Endothelial cell of umbilical vein (primary cell): ENCODE measurements around the gene PDS5B. TPM values are rescaled to one million over a fixed set of nuclear protein-coding genes. Genes with fewer than 3 reads are reported as not detected.

Experiments used
- BruUV-seq: library from RNA; stranded (reverse); fragments of 400-500 nt; replicated peaks from 2 replicates; lab custom pipeline; 2021; lab: Mats Ljungman, UMichigan
- CTCF ChIA-PET: fragments of 300-600, 350-600 bp; sonication (Branson Sonifier 250); formaldehyde crosslinking; loops from one replicate; lab custom pipeline; 2021; ENCODE audit warnings: antibody characterized with exemption, inconsistent platforms; lab: Charles Lee
- POLR2A ChIA-PET: fragments of 300-600, 350-600 bp; sonication (Branson Sonifier 250); formaldehyde crosslinking; loops from one replicate; lab custom pipeline; 2021; ENCODE audit warnings: antibody characterized with exemption, inconsistent platforms; lab: Charles Lee
- DNase-seq: peaks from one replicate; pipeline ENCODE4 v3.0.0-alpha.2; 2011; ENCODE audit warnings: low read depth, low spot score
- FAIRE-seq: peaks from 2 replicates; lab custom pipeline; 2011; peaks lifted over from hg19 to GRCh38; lab: Jason Lieb, UNC
- H2AFZ ChIP-seq: 2 replicates; pipeline ENCODE4 v1.6.0; 2012; ENCODE audit warnings: low read depth, low read length, control low read depth, inconsistent platforms
- H3K27ac ChIP-seq: 2 replicates; pipeline ENCODE4 v1.5.1; 2011; ENCODE audit warnings: low read depth, mild to moderate bottlenecking, control low read depth, low read length, moderate library complexity; ENCODE audit not compliant: insufficient read depth
- H3K27me3 ChIP-seq, 2 experiments: 2 replicates each; pipeline versions ENCODE4 v1.6.0 to v1.6.1; 2011; ENCODE audit warnings: low read length in 2 of 2, mixed read lengths in 1 of 2; ENCODE audit not compliant: control insufficient read depth in 2 of 2, insufficient read depth in 2 of 2
- H3K36me3 ChIP-seq, 2 experiments: 2 replicates in 1 of 2; 3 replicates in 1 of 2; pipeline ENCODE4 v1.5.1; 2011; ENCODE audit warnings: low read length in 2 of 2, mild to moderate bottlenecking in 1 of 2, moderate library complexity in 1 of 2; ENCODE audit not compliant: control insufficient read depth in 2 of 2, insufficient read depth in 2 of 2; ENCODE audit errors: extremely low read depth in 1 of 2
- H3K4me1 ChIP-seq: 3 replicates; pipeline ENCODE4 v1.5.1; 2011; ENCODE audit warnings: mild to moderate bottlenecking, low read length; ENCODE audit not compliant: control insufficient read depth, insufficient read depth; ENCODE audit errors: extremely low read depth
- H3K4me2 ChIP-seq: 2 replicates; pipeline ENCODE4 v1.6.1; 2011; ENCODE audit warnings: low read length, control low read depth, mixed read lengths; ENCODE audit not compliant: insufficient read depth
- H3K4me3 ChIP-seq, 3 experiments: fragments of 200-600 bp in 1 of 3; sonication (generic), shearing (Covaris generic) in 1 of 3; replicated peaks in 1 of 3; 2 replicates each; pipeline ENCODE4 v1.5.1; 2011 to 2016; ENCODE audit warnings: control low read depth in 3 of 3, low read length in 3 of 3, mild to moderate bottlenecking in 2 of 3, inconsistent platforms in 1 of 3, low read depth in 1 of 3, moderate library complexity in 1 of 3; ENCODE audit not compliant: insufficient read depth in 1 of 3
- H3K79me2 ChIP-seq: 2 replicates; pipeline ENCODE4 v1.6.0; 2012; ENCODE audit warnings: low read length, inconsistent platforms; ENCODE audit not compliant: control insufficient read depth, insufficient read depth
- H3K9ac ChIP-seq: replicated peaks from 2 replicates; pipeline ENCODE3; 2011; ENCODE audit warnings: low read length, control low read depth; ENCODE audit not compliant: insufficient read depth; ENCODE audit errors: extremely low read depth
- H3K9me1 ChIP-seq: replicated peaks from 3 replicates; pipeline ENCODE4 v1.6.0; 2011; ENCODE audit warnings: mild to moderate bottlenecking, low read length; ENCODE audit not compliant: control insufficient read depth, insufficient read depth; ENCODE audit errors: extremely low read depth
- H3K9me3 ChIP-seq: replicated peaks from 2 replicates; pipeline ENCODE4 v1.5.1; 2012; ENCODE audit warnings: low read length, inconsistent platforms; ENCODE audit not compliant: control insufficient read depth, insufficient read depth
- H4K20me1 ChIP-seq: replicated peaks from 2 replicates; pipeline ENCODE3; 2011; ENCODE audit warnings: mild to moderate bottlenecking, low read length; ENCODE audit not compliant: control insufficient read depth, insufficient read depth; ENCODE audit errors: extremely low read depth
- CTCF ChIP-seq, 2 donors: IDR thresholded peaks; 1 replicate in 1 of 2; 2 replicates in 1 of 2; pipeline ENCODE4 v1.5.1; 2011; ENCODE audit warnings: low read length in 2 of 2, mild to moderate bottlenecking in 2 of 2, moderate library complexity in 2 of 2, control low read depth in 1 of 2, inconsistent platforms in 1 of 2, low read depth in 1 of 2; ENCODE audit not compliant: insufficient read depth in 1 of 2; ENCODE audit errors: extremely low read depth in 1 of 2
- EZH2 ChIP-seq: IDR thresholded peaks from 2 replicates; pipeline ENCODE4 v1.6.1; 2012; ENCODE audit warnings: borderline replicate concordance, low read depth, mild to moderate bottlenecking, moderate library complexity, low read length, inconsistent platforms; ENCODE audit not compliant: severe bottlenecking
- FOS ChIP-seq: IDR thresholded peaks from 2 replicates; pipeline ENCODE4 v1.6.1; 2011; ENCODE audit warnings: mild to moderate bottlenecking, low read length, moderate library complexity, borderline replicate concordance; ENCODE audit not compliant: insufficient read depth
- GATA2 ChIP-seq: IDR thresholded peaks from 2 replicates; pipeline ENCODE4 v1.7.0; 2011; ENCODE audit warnings: low read depth, mild to moderate bottlenecking, moderate library complexity, mixed read lengths, low read length; ENCODE audit not compliant: insufficient read length, insufficient read depth
- JUN ChIP-seq: IDR thresholded peaks from 2 replicates; pipeline ENCODE4 v1.6.1; 2011; ENCODE audit warnings: borderline replicate concordance, low read depth; ENCODE audit not compliant: insufficient read length, insufficient read depth
- MYC ChIP-seq: IDR thresholded peaks from one replicate; pipeline ENCODE4 v1.6.1; 2011; ENCODE audit warnings: mild to moderate bottlenecking, low read depth, low read length
- POLR2A ChIP-seq: IDR thresholded peaks from 2 replicates; pipeline ENCODE4 v1.6.1; 2012; ENCODE audit warnings: low read depth, mild to moderate bottlenecking, control low read depth, low read length
- POLR2AphosphoS5 ChIP-seq: IDR thresholded peaks from 2 replicates; pipeline ENCODE4 v1.6.1; 2012; ENCODE audit warnings: low read depth, mild to moderate bottlenecking, control low read depth, low read length, moderate library complexity; ENCODE audit not compliant: insufficient read depth
- dilution Hi-C: fragments of 300-500 bp; cut with MboI; formaldehyde crosslinking; loops from one replicate; pipeline ENCODE4 v1.15.0; 2019; ENCODE audit warnings: low sequenced_read_pairs; ENCODE audit not compliant: extremely low pct_ligation_motif_present
- intact Hi-C: fragments of 100-400 bp; cut with micrococcal nuclease; formaldehyde crosslinking; loops from one replicate; pipeline ENCODE4 v1.10.0; 2022
- polyA plus RNA-seq, 4 experiments: library from polyadenylated mRNA; depleted of rRNA in 3 of 4; stranded (reverse) in 3 of 4; unstranded in 1 of 4; fragments of >200 nt; gene quantifications; 2 replicates each; pipeline versions ENCODE4 v1.2.1 to v1.2.3, GENCODE V29; 2011 to 2012; ENCODE audit warnings: missing spikeins in 1 of 4
- total RNA-seq: library from RNA; stranded (reverse); gene quantifications from 2 replicates; pipeline ENCODE4 v1.2.3, GENCODE V29; 2021
- TF ChIP-seq, protein P1 (sequence below): IDR thresholded peaks from 2 replicates; pipeline ENCODE4 v1.6.1; 2011; ENCODE audit not compliant: insufficient read depth, insufficient read length

PDS5B gene
- total and polyA plus RNA-seq, 2 donors (not counting 3 experiments of a cell fraction or from before 2014, with no cell fraction given) = 3.9 to 40.3 TPM

- Histone ChIP-seq H3K36me3 (peaks cover 3 to 5% of the 10 kb centered on the region in 2 experiments), H4K20me1 (no peaks in the 10 kb centered on the region), H3K9ac (no peak overlapping the region), H3K4me2 (no peak overlapping the region), H3K9me1 (no peaks in the 10 kb centered on the region), H3K27ac (no peak overlapping the region), H3K27me3 (no peaks in the 10 kb centered on the region), H3K9me3 (no peaks in the 10 kb centered on the region), H3K4me1 (no peaks in the 10 kb centered on the region), H2AFZ (no peak overlapping the region), H3K79me2 (peaks cover 48% of the 10 kb centered on the region), H3K4me3 (no peak overlapping the region)
- ChIA-PET CTCF (interaction anchor here (1.0 to 4.7 kb wide), 2 partner anchors 10 to 11 kb away, joined by 3 to 59 read pairs; no protein-coding TSS in a partner anchor), POLR2A (no interaction called here)
- TF ChIP-seq POLR2AphosphoS5 (no peak), POLR2A (no peak), EZH2 (no peak), FOS (no peak), JUN (no peak), MYC (no peak), GATA2 (no peak), CTCF (IDR thresholded peaks at IDR 0.05; ENCODE audit: extremely low read depth in 1 of 2, insufficient read depth in 1 of 2, low read depth in 1 of 2, low read length in 2 of 2) (no peak)
- TF ChIP-seq, protein P1, sequence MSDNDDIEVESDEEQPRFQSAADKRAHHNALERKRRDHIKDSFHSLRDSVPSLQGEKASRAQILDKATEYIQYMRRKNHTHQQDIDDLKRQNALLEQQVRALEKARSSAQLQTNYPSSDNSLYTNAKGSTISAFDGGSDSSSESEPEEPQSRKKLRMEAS = no peak
- DNase-seq (no peak), FAIRE-seq (no peak)
- intact Hi-C loops (no loop called here), dilution Hi-C loops (no loop called here)
- BruUV-seq = no TSS peak
Measured at GRCh38 chr13:32657309-32657708, 71.1 kb downstream of the PDS5B start.
